Calu3 (cell line): ENCODE measurements around the gene LYRM9. TPM values are rescaled to one million over a fixed set of nuclear protein-coding genes. Genes with fewer than 3 reads are reported as not detected.

Source experiments
- BruUV-seq: library from RNA; stranded (reverse); fragments of 400-500 nt; replicated peaks from 2 replicates; lab custom pipeline; 2021; lab: Mats Ljungman, UMichigan
- CTCF ChIA-PET: fragments of 300-600 bp; sonication (Branson Sonifier 250); formaldehyde crosslinking; loops from one replicate; lab custom pipeline; 2022; ENCODE audit warnings: antibody characterized with exemption; lab: Charles Lee
- DNase-seq: peaks from one replicate; pipeline ENCODE4 v3.0.0; 2022
- H3K27ac Mint-ChIP-seq: one replicate; pipeline ENCODE4 v1.8.0; 2022; ENCODE audit warnings: mixed read lengths; ENCODE audit not compliant: unreplicated experiment
- H3K27me3 Mint-ChIP-seq: one replicate; pipeline ENCODE4 v1.8.0; 2022; ENCODE audit warnings: mixed read lengths; ENCODE audit not compliant: unreplicated experiment
- H3K36me3 Mint-ChIP-seq: one replicate; pipeline ENCODE4 v1.8.0; 2022; ENCODE audit warnings: mild to moderate bottlenecking, moderate library complexity, mixed read lengths; ENCODE audit not compliant: insufficient read depth, unreplicated experiment
- H3K4me1 Mint-ChIP-seq: one replicate; pipeline ENCODE4 v1.8.0; 2022; ENCODE audit warnings: mild to moderate bottlenecking, low read depth, mixed read lengths; ENCODE audit not compliant: unreplicated experiment
- H3K4me3 Mint-ChIP-seq: one replicate; pipeline ENCODE4 v1.8.0; 2022; ENCODE audit warnings: mild to moderate bottlenecking, low read depth, moderate library complexity, mixed read lengths; ENCODE audit not compliant: unreplicated experiment
- H3K9me3 Mint-ChIP-seq: one replicate; pipeline ENCODE4 v1.8.0; 2022; ENCODE audit warnings: low read depth, mixed read lengths; ENCODE audit not compliant: unreplicated experiment
- CTCF ChIP-seq: fragments of 200-600 bp; IDR thresholded peaks from one replicate; pipeline ENCODE4 v1.8.0; 2022; ENCODE audit warnings: antibody characterized with exemption; ENCODE audit not compliant: unreplicated experiment
- intact Hi-C: fragments of 100-400 bp; cut with micrococcal nuclease; formaldehyde crosslinking; loops from one replicate; pipeline ENCODE4 v1.10.0; 2022; ENCODE audit not compliant: unreplicated experiment
- total RNA-seq: library from RNA; stranded (reverse); gene quantifications from 2 replicates; pipeline ENCODE4 v1.2.3, GENCODE V29; 2022

LYRM9 gene
- total RNA-seq, 1 experiment from 2014 or later: 1.7 TPM

- Mint-ChIP-seq H3K4me1 (no peaks in the 10 kb centered on the region), H3K4me3 (no peak overlapping the region), H3K27ac (no peak overlapping the region), H3K36me3 (peaks cover 13% of the 10 kb centered on the region), H3K9me3 (no peaks in the 10 kb centered on the region), H3K27me3 (peaks cover 68% of the 10 kb centered on the region)
- no peak for TF ChIP-seq CTCF
- no peak for DNase-seq
- CTCF ChIA-PET: no interaction called here
- no TSS peak for BruUV-seq
- intact Hi-C loops: loop anchor here (5.0 to 10.0 kb wide), 5 partner anchors 51 to 409 kb away; no protein-coding TSS in a partner anchor
These were observed 2.9 kb upstream of the LYRM9 start for GRCh38 chr17:27895940-27896535.

GRCh38 chr17:27895123-27895895, 2.1 kb upstream of the LYRM9 start:
- no peak for DNase-seq
- no TSS peak for BruUV-seq
- Mint-ChIP-seq H3K9me3 (no peaks in the 10 kb centered on the region), H3K36me3 (peaks cover 13% of the 10 kb centered on the region), H3K27me3 (peaks cover 75% of the 10 kb centered on the region), H3K27ac (no peak overlapping the region), H3K4me1 (no peaks in the 10 kb centered on the region), H3K4me3 (no peak overlapping the region)
- intact Hi-C loops: loop anchor here (5.0 to 10.0 kb wide), 5 partner anchors 51 to 409 kb away; no protein-coding TSS in a partner anchor
- no peak for TF ChIP-seq CTCF
- CTCF ChIA-PET: no interaction called here

- TF ChIP-seq CTCF: no peak
- Mint-ChIP-seq H3K27ac (no peak overlapping the region), H3K4me1 (peaks cover 6% of the 10 kb centered on the region), H3K4me3 (peak overlapping the region; percentile 65), H3K9me3 (no peaks in the 10 kb centered on the region), H3K36me3 (peaks cover 15% of the 10 kb centered on the region), H3K27me3 (peaks cover 67% of the 10 kb centered on the region)
- no peak for DNase-seq
- intact Hi-C loops: loop anchor here (10.0 kb wide), 4 partner anchors 49 to 411 kb away; no protein-coding TSS in a partner anchor
- no TSS peak for BruUV-seq
- CTCF ChIA-PET: interaction anchor here (0.7 to 2.3 kb wide), 9 partner anchors 14 to 441 kb away, joined by 3 to 14 read pairs (median 4); partner anchors contain the start of genes IFT20 and TNFAIP1
These were observed 807 bp upstream of the LYRM9 start for GRCh38 chr17:27893841-27894503.

- TF ChIP-seq CTCF: no peak
- H3K27ac Mint-ChIP-seq: no peak overlapping the region
- no peaks in the 10 kb centered on the region for H3K9me3 Mint-ChIP-seq
- H3K27me3 Mint-ChIP-seq: peaks cover 52% of the 10 kb centered on the region
- H3K4me3 Mint-ChIP-seq: peak overlapping the region; percentile 65
- TSS peak; percentile 41 for BruUV-seq
- peaks cover 11% of the 10 kb centered on the region for H3K4me1 Mint-ChIP-seq
- H3K36me3 Mint-ChIP-seq: peaks cover 18% of the 10 kb centered on the region
- CTCF ChIA-PET: interaction anchor here (0.5 to 2.3 kb wide), 8 partner anchors 10 to 443 kb away, joined by 3 to 14 read pairs (median 4); partner anchors contain the start of genes IFT20 and TNFAIP1
- DNase-seq: no peak
- intact Hi-C loops: loop anchor here (10.0 kb wide), 4 partner anchors 48 to 412 kb away; no protein-coding TSS in a partner anchor
These were observed 661 bp downstream of the LYRM9 start for GRCh38 chr17:27892542-27892865.
